ENCODE results near the gene RND2. TPM values are rescaled to one million over a fixed set of nuclear protein-coding genes. Genes with fewer than 3 reads are reported as not detected.

The RND2 gene
- total and polyA plus RNA-seq, 2 donors (not counting 1 experiment from before 2014, with no cell fraction given): 0.24 to 0.44 TPM

GRCh38 chr17:43003542-43004172 is 21.4 kb upstream of the RND2 start:
- Mint-ChIP-seq H3K4me3 (no peak overlapping the region), H3K9me3 (ENCODE audit: insufficient read depth) (no peaks in the 10 kb centered on the region), H3K4me1 (peaks cover 26% of the 10 kb centered on the region), H3K27me3 (no peaks in the 10 kb centered on the region), H3K27ac (peak overlapping the region; percentile 57)
- Histone ChIP-seq H4K20me1 (ENCODE audit: control insufficient read depth, insufficient read depth, low read length, poor library complexity, severe bottlenecking) (peaks cover 14% of the 10 kb centered on the region), H3K27ac (ENCODE audit: low read length in 2 of 2) (peak overlapping the region in 1 of 2 donors; percentile 19), H3K4me3 (ENCODE audit: control extremely low read depth in 1 of 5, extremely low read depth in 1 of 5, insufficient read depth in 1 of 5, low read depth in 2 of 5, low read length in 4 of 5) (no peak overlapping the region), H3K27me3 (replicated peaks in 1 of 4; ENCODE audit: control extremely low read depth in 1 of 4, control insufficient read depth in 3 of 4, insufficient read depth in 4 of 4, low read length in 3 of 4) (no peaks in the 10 kb centered on the region), H3K79me2 (ENCODE audit: control insufficient read depth, insufficient read depth, low read length) (peaks cover 33% of the 10 kb centered on the region), H3K36me3 (replicated peaks in 1 of 2; ENCODE audit: control extremely low read depth in 1 of 2, control insufficient read depth in 1 of 2, extremely low read depth in 1 of 2, insufficient read depth in 2 of 2, low read length in 1 of 2) (peaks cover 0 to 50% of the 10 kb centered on the region in 2 experiments), H3K4me1 (ENCODE audit: control insufficient read depth in 2 of 2, insufficient read depth in 2 of 2, low read length in 2 of 2) (peaks cover 22 to 25% of the 10 kb centered on the region in 2 donors), H3K9me3 (ENCODE audit: control extremely low read depth in 1 of 3, control insufficient read depth in 2 of 3, insufficient read depth in 1 of 3, low read length in 2 of 3) (no peaks in the 10 kb centered on the region), H3K9ac (ENCODE audit: low read length) (no peak overlapping the region), H2AFZ (ENCODE audit: insufficient read depth, low read depth, low read length, poor library complexity, severe bottlenecking) (no peak overlapping the region), H3K4me2 (replicated peaks; ENCODE audit: low read depth, low read length, poor library complexity, severe bottlenecking) (no peak overlapping the region)
- WGBS (ENCODE audit: insufficient coverage): 92% methylated on average over 2 of the region's 5 CpGs
- TF ChIP-seq EZH2 (IDR thresholded peaks at IDR 0.05; ENCODE audit: borderline replicate concordance, insufficient read depth, low read depth, low read length, poor library complexity, severe bottlenecking): no peak
- ATAC-seq (ENCODE audit: low read depth) (no peak), DNase-seq (no peak)
- ChIA-PET POLR2A (no interaction called here), CTCF (no interaction called here)
- intact Hi-C loops (cut with micrococcal nuclease): no loop called here

- H3K9me3 Mint-ChIP-seq (ENCODE audit: insufficient read depth): no peaks in the 10 kb centered on the region
- H3K4me3 ChIP-seq (ENCODE audit: control extremely low read depth in 1 of 5, extremely low read depth in 1 of 5, insufficient read depth in 1 of 5, low read depth in 2 of 5, low read length in 4 of 5): peak within 1 kb of the TSS; percentile 73 to 91 (median 82)
- H3K4me1 ChIP-seq (ENCODE audit: control insufficient read depth in 2 of 2, insufficient read depth in 2 of 2, low read length in 2 of 2): peaks cover 8 to 13% of the 10 kb centered on the region in 2 donors
These were observed 18.1 kb upstream of the RND2 start, which contains the start of gene IFI35 for GRCh38 chr17:43006639-43007551. Gene IFI35, plus strand, starts transcription at chr17:43006784. Its CDS starts 164 bp downstream, at chr17:43006948.

More at GRCh38 chr17:43006639-43007551, 18.1 kb upstream of the RND2 start, which contains the start of gene IFI35:
- H2AFZ ChIP-seq (ENCODE audit: insufficient read depth, low read depth, low read length, poor library complexity, severe bottlenecking): peak within 1 kb of the TSS; percentile 90
- ChIA-PET POLR2A (interaction anchor here (0.7 to 2.2 kb wide), 6 partner anchors 9 to 477 kb away, joined by 3 to 13 read pairs (median 3); partner anchors contain the start of genes DHX8 and RPL27), CTCF (interaction anchor here (0.6 to 3.1 kb wide), 13 partner anchors 9 to 477 kb away, joined by 3 to 28 read pairs (median 4); partner anchors contain the start of genes DHX8, RND2 and RPL27)
- TF ChIP-seq EZH2 (IDR thresholded peaks at IDR 0.05; ENCODE audit: borderline replicate concordance, insufficient read depth, low read depth, low read length, poor library complexity, severe bottlenecking) (no peak), CTCF (IDR thresholded peaks at IDR 0.05) (peak; percentile 64)
- H3K9ac ChIP-seq (ENCODE audit: low read length): peak within 1 kb of the TSS; percentile 85
- H3K36me3 ChIP-seq (replicated peaks in 1 of 2; ENCODE audit: control extremely low read depth in 1 of 2, control insufficient read depth in 1 of 2, extremely low read depth in 1 of 2, insufficient read depth in 2 of 2, low read length in 1 of 2): peaks cover 0 to 32% of the 10 kb centered on the region in 2 experiments
- ATAC-seq (ENCODE audit: low read depth): peak; percentile 99
- peak within 1 kb of the TSS; percentile 100 for H3K4me3 Mint-ChIP-seq
- peak within 1 kb of the TSS; percentile 86 for H3K4me2 ChIP-seq (replicated peaks; ENCODE audit: low read depth, low read length, poor library complexity, severe bottlenecking)
- no peaks in the 10 kb centered on the region for H3K9me3 ChIP-seq (ENCODE audit: control extremely low read depth in 1 of 3, control insufficient read depth in 2 of 3, insufficient read depth in 1 of 3, low read length in 2 of 3)
- intact Hi-C loops (cut with micrococcal nuclease): loop anchor here (1.0 to 2.0 kb wide), 7 partner anchors 9 to 381 kb away; partner anchors contain the start of genes BRCA1, RPL27 and TMEM106A
- H3K27me3 ChIP-seq (replicated peaks in 1 of 4; ENCODE audit: control extremely low read depth in 1 of 4, control insufficient read depth in 3 of 4, insufficient read depth in 4 of 4, low read length in 3 of 4): no peaks in the 10 kb centered on the region
- H3K27me3 Mint-ChIP-seq: no peaks in the 10 kb centered on the region
- H3K27ac ChIP-seq (ENCODE audit: low read length in 2 of 2): peak within 1 kb of the TSS; percentile 83 to 93
- H3K79me2 ChIP-seq (ENCODE audit: control insufficient read depth, insufficient read depth, low read length): peaks cover 37% of the 10 kb centered on the region
- peak within 1 kb of the TSS; percentile 100 for H3K27ac Mint-ChIP-seq
- WGBS (ENCODE audit: insufficient coverage): 15% methylated on average over 13 of the region's 18 CpGs
- H3K4me1 Mint-ChIP-seq: peaks cover 16% of the 10 kb centered on the region
- peak; percentile 89 for DNase-seq
- H4K20me1 ChIP-seq (ENCODE audit: control insufficient read depth, insufficient read depth, low read length, poor library complexity, severe bottlenecking): no peaks in the 10 kb centered on the region

All from B cell (primary cell).